ENCODE data around the gene PDE3A.

DNA sequence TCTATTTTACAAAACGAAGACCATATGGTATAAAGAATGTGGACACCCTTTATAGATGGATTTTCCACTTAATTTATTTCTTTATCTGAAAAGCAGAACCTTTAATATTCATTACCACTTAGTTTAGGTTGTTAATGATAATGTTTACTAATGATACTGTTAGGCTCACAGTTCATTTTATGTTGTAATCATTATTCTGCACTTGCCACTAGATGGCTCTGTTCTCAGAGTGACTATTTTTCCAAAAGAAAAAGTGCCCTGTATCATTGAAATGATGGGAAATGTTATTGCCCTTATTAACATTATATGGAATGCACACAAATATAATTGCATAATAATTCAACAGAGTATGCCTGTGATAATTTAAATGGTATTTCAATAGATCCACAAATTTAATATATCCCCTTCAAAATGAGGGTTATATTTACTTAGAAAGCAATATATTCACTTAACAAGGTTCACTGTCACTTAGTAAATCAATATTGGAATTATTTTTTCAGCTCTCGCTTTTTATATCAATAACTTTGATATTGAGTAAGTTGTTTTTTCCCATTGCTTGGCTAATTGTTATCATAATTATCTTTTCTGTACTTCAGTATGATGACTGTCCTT, 95.7 kb downstream of the PDE3A start:
- TF ChIP-seq, protein P1, sequence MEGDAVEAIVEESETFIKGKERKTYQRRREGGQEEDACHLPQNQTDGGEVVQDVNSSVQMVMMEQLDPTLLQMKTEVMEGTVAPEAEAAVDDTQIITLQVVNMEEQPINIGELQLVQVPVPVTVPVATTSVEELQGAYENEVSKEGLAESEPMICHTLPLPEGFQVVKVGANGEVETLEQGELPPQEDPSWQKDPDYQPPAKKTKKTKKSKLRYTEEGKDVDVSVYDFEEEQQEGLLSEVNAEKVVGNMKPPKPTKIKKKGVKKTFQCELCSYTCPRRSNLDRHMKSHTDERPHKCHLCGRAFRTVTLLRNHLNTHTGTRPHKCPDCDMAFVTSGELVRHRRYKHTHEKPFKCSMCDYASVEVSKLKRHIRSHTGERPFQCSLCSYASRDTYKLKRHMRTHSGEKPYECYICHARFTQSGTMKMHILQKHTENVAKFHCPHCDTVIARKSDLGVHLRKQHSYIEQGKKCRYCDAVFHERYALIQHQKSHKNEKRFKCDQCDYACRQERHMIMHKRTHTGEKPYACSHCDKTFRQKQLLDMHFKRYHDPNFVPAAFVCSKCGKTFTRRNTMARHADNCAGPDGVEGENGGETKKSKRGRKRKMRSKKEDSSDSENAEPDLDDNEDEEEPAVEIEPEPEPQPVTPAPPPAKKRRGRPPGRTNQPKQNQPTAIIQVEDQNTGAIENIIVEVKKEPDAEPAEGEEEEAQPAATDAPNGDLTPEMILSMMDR (IDR thresholded peaks at IDR 0.05 in 4 of 5, conservative IDR thresholded peaks at IDR 0.05 in 1 of 5) = peak in 4 of 5 experiments; percentile 32 to 56 (median 44)
- TF ChIP-seq POLR2A (IDR thresholded peaks at IDR 0.05) = no peak

Measured in gastrocnemius medialis (tissue), 4 donors.